GM12878 (cell line): Measurements from ENCODE around the gene ITGA1. TPM values are rescaled to one million over a fixed set of nuclear protein-coding genes. Genes with fewer than 3 reads are reported as not detected.

Source experiments
- ATAC-seq: fragments of 200-7000 bp; cut with Tn5 transposase; 3 replicates; pipeline ENCODE4 v1.9.1; 2020; ENCODE audit warnings: mild to moderate bottlenecking, moderate library complexity
- BruUV-seq: library from RNA; stranded (reverse); fragments of 400-500 nt; replicated peaks from 2 replicates; lab custom pipeline; 2021; lab: Mats Ljungman, UMichigan
- CTCF ChIA-PET: fragments of 300-600 bp; sonication (Branson Sonifier 250); formaldehyde crosslinking; extraction: SDS; loops from one replicate; lab custom pipeline; 2021; ENCODE audit warnings: inconsistent platforms; lab: Yijun Ruan, JAX
- POLR2A ChIA-PET: fragments of 350-600 bp; formaldehyde crosslinking; extraction: SDS; loops from one replicate; lab custom pipeline; 2021; ENCODE audit warnings: inconsistent platforms; lab: Charles Lee
- RAD21 ChIA-PET: fragments of 300-600 bp; sonication (Branson Sonifier 250); formaldehyde crosslinking; loops from one replicate; lab custom pipeline; 2023; ENCODE audit warnings: antibody characterized with exemption; ENCODE audit not compliant: unreplicated experiment; lab: Charles Lee
- SMC1A ChIA-PET: fragments of 300-600 bp; sonication (Branson Sonifier 250); formaldehyde crosslinking; loops from one replicate; lab custom pipeline; 2023; ENCODE audit not compliant: unreplicated experiment, uncharacterized antibody; lab: Charles Lee
- DNase-seq: peaks from one replicate; pipeline ENCODE4 v3.0.0-alpha.2; 2011; ENCODE audit warnings: low read depth, low spot score
- FAIRE-seq: peaks from 3 replicates; lab custom pipeline; 2011; peaks lifted over from hg19 to GRCh38; lab: Jason Lieb, UNC
- H2AFZ ChIP-seq: 2 replicates; pipeline ENCODE4 v1.6.0; 2011; ENCODE audit warnings: low read depth, low read length, control low read depth; ENCODE audit not compliant: control insufficient read depth
- H3K27ac ChIP-seq: 2 replicates; pipeline ENCODE4 v1.5.1; 2011; ENCODE audit warnings: control low read depth; ENCODE audit not compliant: control insufficient read depth, insufficient read depth
- H3K27me3 ChIP-seq, 2 experiments: replicated peaks in 1 of 2; 2 replicates each; pipeline versions ENCODE4 v1.6.0 to v1.6.1; 2011; ENCODE audit warnings: low read length in 1 of 2; ENCODE audit not compliant: control insufficient read depth in 2 of 2, insufficient read depth in 2 of 2
- H3K36me3 ChIP-seq, 2 experiments: 2 replicates each; pipeline ENCODE4 v1.5.1; 2011; ENCODE audit warnings: low read length in 1 of 2; ENCODE audit not compliant: control insufficient read depth in 2 of 2, insufficient read depth in 2 of 2
- H3K4me1 ChIP-seq: 2 replicates; pipeline ENCODE4 v1.6.1; 2011; ENCODE audit warnings: mild to moderate bottlenecking, low read length, moderate library complexity, mixed read lengths; ENCODE audit not compliant: control insufficient read depth, insufficient read depth
- H3K4me2 ChIP-seq: 2 replicates; pipeline ENCODE4 v1.6.0; 2011; ENCODE audit warnings: control low read depth; ENCODE audit not compliant: control insufficient read depth, insufficient read depth
- H3K4me3 ChIP-seq: fragments of 200-600 bp; sonication (generic); 2 replicates; pipeline ENCODE4 v1.5.1; 2016
- H3K79me2 ChIP-seq: 2 replicates; pipeline ENCODE4 v1.6.0; 2011; ENCODE audit warnings: low read length; ENCODE audit not compliant: control insufficient read depth, insufficient read depth
- H3K9ac ChIP-seq: 2 replicates; pipeline ENCODE4 v1.8.0; 2011; ENCODE audit warnings: low read length, control low read depth, mixed read lengths; ENCODE audit not compliant: control insufficient read depth, insufficient read depth
- H3K9me3 ChIP-seq: replicated peaks from 3 replicates; pipeline ENCODE4 v1.5.1; 2011; ENCODE audit warnings: mild to moderate bottlenecking, low read length; ENCODE audit not compliant: control insufficient read depth, insufficient read depth
- H4K20me1 ChIP-seq: 2 replicates; pipeline ENCODE4 v1.6.0; 2011; ENCODE audit not compliant: control insufficient read depth, insufficient read depth
- BCL11A ChIP-seq: IDR thresholded peaks from 2 replicates; pipeline ENCODE4 v1.6.1; 2011; ENCODE audit warnings: low read depth, low read length
- CEBPZ ChIP-seq: fragments of 150-350 bp; IDR thresholded peaks from 2 replicates; pipeline ENCODE4 v1.6.1; 2016; ENCODE audit warnings: low read depth, low read length
- EZH2 ChIP-seq: IDR thresholded peaks from 2 replicates; pipeline ENCODE4 v1.6.1; 2012; ENCODE audit warnings: low read depth, mild to moderate bottlenecking, control low read depth, inconsistent platforms, low read length, borderline replicate concordance; ENCODE audit not compliant: control insufficient read depth
- GATAD2B ChIP-seq: fragments of 450-650 bp; conservative IDR thresholded peaks from 2 replicates; pipeline ENCODE4 v1.6.1; 2017; ENCODE audit warnings: low read depth, mild to moderate bottlenecking, moderate library complexity
- HDAC2 ChIP-seq: fragments of 200-600 bp; sonication (generic); IDR thresholded peaks from 2 replicates; pipeline ENCODE4 v1.6.1; 2017
- NFXL1 ChIP-seq: fragments of 450-650 bp; IDR thresholded peaks from 2 replicates; pipeline ENCODE4 v1.6.1; 2017; ENCODE audit warnings: antibody characterized with exemption, mild to moderate bottlenecking, borderline replicate concordance
- NFYB ChIP-seq: IDR thresholded peaks from 2 replicates; pipeline ENCODE4 v1.6.1; 2011; ENCODE audit warnings: low read depth, mild to moderate bottlenecking, low read length, improper control_type of control experiment, moderate library complexity; ENCODE audit not compliant: insufficient read depth
- RAD21 ChIP-seq: IDR thresholded peaks from 2 replicates; pipeline ENCODE4 v1.6.1; 2011; ENCODE audit warnings: mild to moderate bottlenecking, low read depth, low read length, moderate library complexity; ENCODE audit not compliant: insufficient read depth
- RCOR1 ChIP-seq: conservative IDR thresholded peaks from 2 replicates; pipeline ENCODE4 v1.6.1; 2012; ENCODE audit warnings: low read depth, low read length, improper control_type of control experiment
- SRF ChIP-seq, 2 experiments: IDR thresholded peaks; 2 replicates each; pipeline ENCODE4 v1.6.1; 2011; ENCODE audit warnings: low read depth in 2 of 2, low read length in 2 of 2, mild to moderate bottlenecking in 1 of 2, moderate library complexity in 1 of 2
- USF2 ChIP-seq: IDR thresholded peaks from 2 replicates; pipeline ENCODE4 v1.6.1; 2011; ENCODE audit warnings: low read depth, low read length, improper control_type of control experiment, borderline replicate concordance
- ZNF274 ChIP-seq: IDR thresholded peaks from one replicate; pipeline ENCODE4 v1.8.0; 2011; ENCODE audit not compliant: insufficient read length, insufficient read depth
- WGBS: methylation state at CpG from one replicate; pipeline ENCODE4 v1.1.6; 2016; ENCODE audit warnings: low lambda C conversion rate; ENCODE audit not compliant: insufficient replicate concordance, insufficient coverage; ENCODE audit errors: missing lambda C conversion rate; 5-methylcytosine and 5-hydroxymethylcytosine counted together
- in situ Hi-C: fragments of 300-500 bp; cut with MboI; formaldehyde crosslinking; loops from 9 replicates; pipeline ENCODE4 v1.14.3; 2018; ENCODE audit warnings: mixed read lengths
- intact Hi-C: fragments of 100-400 bp; cut with micrococcal nuclease; formaldehyde crosslinking; loops from one replicate; pipeline ENCODE4 v1.14.2; 2022; ENCODE audit not compliant: unreplicated experiment
- polyA plus RNA-seq, 11 experiments: library from polyadenylated mRNA; depleted of rRNA in 4 of 11; unstranded in 6 of 11; stranded (reverse) in 5 of 11; fragments of >200 nt; fragmentation: Nextera tagmentation in 4 of 11; fragmentation: Illumina TruSeq in 1 of 11; extraction: Ambion mirVana in 4 of 11; extraction: Trizol in 1 of 11; gene quantifications; 1 replicate in 1 of 11; 2 replicates in 10 of 11; pipeline versions ENCODE4 v1.2.1 to v1.2.3, GENCODE V29; 2011 to 2016; ENCODE audit warnings: inconsistent platforms in 2 of 11, missing spikeins in 2 of 11, low read depth in 1 of 11
- total RNA-seq, 4 experiments: library from RNA; depleted of rRNA in 3 of 4; stranded (reverse); fragments of >200 nt in 3 of 4; fragmentation: Illumina TruSeq in 1 of 4; extraction: Trizol in 1 of 4; gene quantifications; 2 replicates each; pipeline versions ENCODE4 v1.2.1 to v1.2.3, GENCODE V29; 2013 to 2021

Gene ITGA1
- total and polyA plus RNA-seq, 10 of the 15 experiments (the other 5 are each of a cell fraction or from before 2014, with no cell fraction given) = 0.02 to 0.56 (median 0.19) TPM

DNA sequence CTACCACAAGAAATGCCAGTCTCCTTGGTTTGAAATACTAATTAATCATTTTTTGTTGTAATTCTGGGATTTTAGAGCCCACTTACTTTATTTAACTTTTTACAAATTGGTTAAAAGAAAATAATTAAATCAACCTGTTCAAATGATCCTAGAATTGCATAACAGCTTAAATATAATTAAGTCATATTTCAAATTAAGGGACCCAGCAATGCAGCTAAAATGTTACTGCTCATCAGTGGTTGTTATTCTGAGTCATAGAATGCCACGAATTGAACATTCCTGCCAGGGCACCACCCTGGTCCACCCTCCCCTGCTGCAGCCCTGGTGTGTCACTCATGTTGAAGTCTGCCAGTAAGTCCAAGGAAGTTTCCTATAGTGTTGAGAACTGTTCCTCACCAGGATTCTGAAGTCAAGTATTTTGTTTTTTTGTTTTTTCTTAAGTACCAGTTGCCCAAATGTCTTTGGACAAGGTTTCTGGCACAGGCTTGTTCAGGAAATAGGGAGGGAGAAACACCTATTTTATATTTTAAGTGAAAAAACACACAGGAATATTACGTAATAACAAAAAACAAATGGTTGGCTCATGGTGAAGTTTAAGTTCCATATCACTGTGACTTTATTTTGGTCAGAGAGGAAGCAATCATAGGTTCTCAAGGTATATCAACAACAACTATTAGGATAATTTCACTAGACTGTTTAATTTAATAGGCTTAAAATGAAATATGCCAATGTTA, 4.3 kb upstream of the ITGA1 start:
- Histone ChIP-seq H3K27ac (no peak overlapping the region), H2AFZ (no peak overlapping the region), H3K4me3 (no peak overlapping the region), H3K9ac (no peak overlapping the region), H4K20me1 (no peaks in the 10 kb centered on the region), H3K4me2 (no peak overlapping the region), H3K79me2 (no peaks in the 10 kb centered on the region), H3K9me3 (no peaks in the 10 kb centered on the region), H3K36me3 (no peaks in the 10 kb centered on the region), H3K27me3 (peaks cover 4 to 11% of the 10 kb centered on the region in 2 experiments; a peak in 3 of 4 replicates), H3K4me1 (no peaks in the 10 kb centered on the region; the same call in 1 of the 2 replicates)
- WGBS = 20% methylated on average over 2 of the region's 2 CpGs
- ATAC-seq (no peak), FAIRE-seq (no peak), DNase-seq (no peak)
- ChIA-PET POLR2A (no interaction called here), CTCF (interaction anchor here (0.7 kb wide), 1 partner anchor 139 kb away, joined by 3 read pairs; no protein-coding TSS in a partner anchor), RAD21 (no interaction called here), SMC1A (no interaction called here)
- in situ Hi-C loops = no loop called here
- TF ChIP-seq RAD21 = no peak
- TF ChIP-seq NFYB = no peak
- no peak for TF ChIP-seq ZNF274
- TF ChIP-seq HDAC2 = no peak
- intact Hi-C loops = no loop called here
- BruUV-seq = no TSS peak

- no peaks in the 10 kb centered on the region for H3K36me3 ChIP-seq
- no peaks in the 10 kb centered on the region for H3K9me3 ChIP-seq
- ChIA-PET SMC1A (no interaction called here), RAD21 (no interaction called here), CTCF (interaction anchor here (0.7 kb wide), 1 partner anchor 313 kb away, joined by 3 read pairs; no protein-coding TSS in a partner anchor), POLR2A (no interaction called here)
- H3K4me1 ChIP-seq = no peaks in the 10 kb centered on the region; the same call in 1 of the 2 replicates
- H3K4me3 ChIP-seq = no peak overlapping the region
- no peaks in the 10 kb centered on the region for H4K20me1 ChIP-seq
- H2AFZ ChIP-seq = no peak overlapping the region
- intact Hi-C loops (loop anchor here (5.0 kb wide), 1 partner anchor 313 kb away; no protein-coding TSS in a partner anchor), in situ Hi-C loops (no loop called here)
- 37% methylated on average over 6 of the region's 6 CpGs for WGBS
- no TSS peak for BruUV-seq
- peaks cover 6 to 11% of the 10 kb centered on the region in 2 experiments; a peak in 3 of 4 replicates for H3K27me3 ChIP-seq
- FAIRE-seq (no peak), DNase-seq (no peak), ATAC-seq (no peak)
- H3K27ac ChIP-seq = no peak overlapping the region
- no peak overlapping the region for H3K4me2 ChIP-seq
- H3K9ac ChIP-seq = no peak overlapping the region
- H3K79me2 ChIP-seq = no peaks in the 10 kb centered on the region
- no peak for TF ChIP-seq EZH2
- no peak for TF ChIP-seq USF2
- no peak for TF ChIP-seq CEBPZ
- no peak for TF ChIP-seq RCOR1
- TF ChIP-seq NFXL1 = no peak
- TF ChIP-seq GATAD2B = no peak
- TF ChIP-seq SRF (IDR thresholded peaks at IDR 0.05; ENCODE audit: low read depth in 2 of 2, low read length in 2 of 2) = no peak
- no peak for TF ChIP-seq BCL11A
These were observed 3.0 kb upstream of the ITGA1 start for GRCh38 chr5:52784737-52785136.
